Cerebellar cortex (tissue), 1 donor: ENCODE data around the gene PGPEP1.
"Not testable (repeated sequence)": the region's sequence is repeated elsewhere in the genome, so short reads cannot be mapped to it uniquely, and the experiment has no call there.

Experiments used
- DNase-seq: peaks from one replicate; pipeline ENCODE4 v3.0.0-alpha.2; 2015; ENCODE audit warnings: low spot score

Gene PGPEP1

GRCh38 chr19:18364826-18365528 lies 24.6 kb downstream of the PGPEP1 start:
- DNase-seq = peak; percentile 83

- DNase-seq = no peak
Measured at GRCh38 chr19:18366021-18366435, 25.6 kb downstream of the PGPEP1 start.

- no peak for DNase-seq
Measured at GRCh38 chr19:18368504-18369222, 28.3 kb downstream of the PGPEP1 start.

GRCh38 chr19:18373407-18373891 lies 33.1 kb downstream of the PGPEP1 start:
- DNase-seq = no peak

- DNase-seq = peak; percentile 90
Measured at GRCh38 chr19:18373892-18374629, 33.7 kb downstream of the PGPEP1 start.

GRCh38 chr19:18377026-18377425 lies 36.6 kb downstream of the PGPEP1 start:
- no peak for DNase-seq

- no peak for DNase-seq
Measured at GRCh38 chr19:18379803-18380747, 39.7 kb downstream of the PGPEP1 start.

GRCh38 chr19:18380843-18381242 lies 40.4 kb downstream of the PGPEP1 start:
- no peak for DNase-seq

GRCh38 chr19:18383622-18384021 lies 43.2 kb downstream of the PGPEP1 start:
- DNase-seq = not testable (repeated sequence)

GRCh38 chr19:18384775-18385174 lies 44.4 kb downstream of the PGPEP1 start:
- DNase-seq = no peak

GRCh38 chr19:18385359-18385674 lies 44.9 kb downstream of the PGPEP1 start:
- DNase-seq = no peak

GRCh38 chr19:18385675-18386542 lies 45.5 kb downstream of the PGPEP1 start, which contains the start of gene GDF15:
Gene GDF15 (plus strand): TSS chr19:18386158. CDS start chr19:18386190, 32 bp downstream.
- peak; percentile 86 for DNase-seq

- DNase-seq = no peak
Measured at GRCh38 chr19:18386543-18387271, 46.3 kb downstream of the PGPEP1 start.

GRCh38 chr19:18388100-18388959 lies 47.9 kb downstream of the PGPEP1 start:
- DNase-seq = peak; percentile 45

GRCh38 chr19:18388960-18389725 lies 48.7 kb downstream of the PGPEP1 start:
- no peak for DNase-seq

- no peak for DNase-seq
Measured at GRCh38 chr19:18389726-18390064, 49.3 kb downstream of the PGPEP1 start.

- peak; percentile 73 for DNase-seq
Measured at GRCh38 chr19:18390065-18390907, 49.9 kb downstream of the PGPEP1 start.
